Natural killer cell (primary cell): ENCODE measurements around the gene ERF. TPM values are rescaled to one million over a fixed set of nuclear protein-coding genes. Genes with fewer than 3 reads are reported as not detected.

Experiments used
- ATAC-seq, 3 donors: fragments of 150-1000 bp in 2 of 3; fragments of 200-7000 bp in 1 of 3; cut with Tn5 transposase; 1 replicate in 1 of 3; 2 replicates in 2 of 3; pipeline ENCODE4 v1.10.0; 2021; ENCODE audit warnings: mild to moderate bottlenecking in 2 of 3, moderate library complexity in 2 of 3
- DNase-seq, 2 donors: peaks; one replicate each; pipeline versions ENCODE4 v3.0.0 to v3.0.0-alpha.2; 2013 to 2021; ENCODE audit warnings: mixed read lengths in 1 of 2
- H3K27ac ChIP-seq: one replicate; pipeline ENCODE4 v1.5.1; 2013; ENCODE audit warnings: mild to moderate bottlenecking, low read length
- H3K27me3 ChIP-seq: one replicate; pipeline ENCODE4 v1.6.1; 2013; ENCODE audit warnings: low read length; ENCODE audit not compliant: control insufficient read depth, insufficient read depth
- H3K36me3 ChIP-seq: one replicate; pipeline ENCODE4 v1.6.1; 2013; ENCODE audit warnings: low read length; ENCODE audit not compliant: control insufficient read depth, insufficient read depth
- H3K4me1 ChIP-seq: one replicate; pipeline ENCODE4 v1.6.1; 2013; ENCODE audit warnings: low read length; ENCODE audit not compliant: control insufficient read depth, insufficient read depth
- H3K4me3 ChIP-seq: one replicate; pipeline ENCODE4 v1.5.1; 2013; ENCODE audit warnings: low read length
- H3K9me3 ChIP-seq: one replicate; pipeline ENCODE4 v1.6.1; 2013; ENCODE audit warnings: low read length; ENCODE audit not compliant: control insufficient read depth, insufficient read depth
- H3K27ac Mint-ChIP-seq, 2 donors: one replicate each; pipeline ENCODE4 v1.8.0; 2022; ENCODE audit warnings: mild to moderate bottlenecking in 2 of 2, mixed read lengths in 2 of 2, moderate library complexity in 1 of 2
- H3K27me3 Mint-ChIP-seq, 2 donors: one replicate each; pipeline ENCODE4 v1.8.0; 2022; ENCODE audit warnings: low read depth in 2 of 2, mixed read lengths in 2 of 2
- H3K36me3 Mint-ChIP-seq: one replicate; pipeline ENCODE4 v1.8.0; 2022; ENCODE audit warnings: mixed read lengths
- H3K4me1 Mint-ChIP-seq, 2 donors: one replicate each; pipeline ENCODE4 v1.8.0; 2022; ENCODE audit warnings: mixed read lengths in 2 of 2
- H3K4me3 Mint-ChIP-seq: one replicate; pipeline ENCODE4 v1.8.0; 2022; ENCODE audit warnings: mild to moderate bottlenecking, moderate library complexity, mixed read lengths
- H3K9me3 Mint-ChIP-seq, 2 donors: one replicate each; pipeline ENCODE4 v1.8.0; 2022; ENCODE audit warnings: mixed read lengths in 2 of 2
- CTCF ChIP-seq: fragments of 200-600 bp; IDR thresholded peaks from one replicate; pipeline ENCODE4 v1.8.0; 2022; ENCODE audit warnings: antibody characterized with exemption
- WGBS: methylation state at CpG from one replicate; pipeline ENCODE4 v1.1.7; 2013; ENCODE audit warnings: missing lambda C conversion rate; ENCODE audit not compliant: insufficient coverage; 5-methylcytosine and 5-hydroxymethylcytosine counted together
- intact Hi-C: fragments of 100-400 bp; cut with micrococcal nuclease; formaldehyde crosslinking; loops from one replicate; pipeline ENCODE4 v1.14.2; 2022
- total RNA-seq, 4 donors: library from RNA; stranded (reverse); fragments of 120-200 nt in 1 of 4; gene quantifications; one replicate each; pipeline versions ENCODE4 v1.2.3 to v1.2.4, GENCODE V29; 2013 to 2022

Gene ERF
- total RNA-seq, 3 donors from 2014 or later (not counting 1 experiment from before 2014, with no cell fraction given), result 58.3 to 115 (median 75.6) TPM

DNA sequence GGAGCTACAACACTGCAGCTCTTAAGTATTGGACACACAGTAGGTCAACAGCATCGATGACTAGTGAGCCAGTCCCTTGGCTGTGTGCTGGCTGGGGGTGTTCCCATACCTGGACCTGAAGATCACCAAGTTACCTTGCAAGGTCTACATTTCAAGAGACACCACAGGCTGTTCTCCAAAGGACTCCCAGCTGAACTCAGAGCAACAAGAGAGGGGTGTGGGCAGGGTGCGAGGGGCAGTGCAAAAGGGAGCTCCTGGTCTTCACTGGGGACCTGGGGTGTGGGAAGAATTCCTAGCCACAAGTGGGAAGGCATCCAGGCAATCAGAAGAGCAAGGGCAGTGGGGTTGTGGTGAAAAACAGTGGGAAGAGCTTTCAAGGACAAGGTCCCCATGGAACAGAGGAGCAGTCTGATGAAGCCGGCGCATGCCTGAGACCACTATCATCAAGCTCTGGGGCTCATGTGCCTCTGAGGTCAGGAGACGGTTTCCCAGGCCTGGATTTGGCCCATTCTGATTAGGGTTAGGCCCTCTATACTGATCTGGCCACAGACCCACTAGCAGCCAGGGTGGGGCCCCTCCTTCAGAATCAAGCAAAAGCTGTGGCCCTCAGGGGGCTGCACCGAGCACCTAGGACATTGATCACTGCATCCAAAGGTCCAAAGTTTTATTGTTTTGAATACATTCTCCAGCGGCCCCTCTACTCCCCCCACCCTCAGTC is 7.8 kb downstream of the ERF start:
- Histone ChIP-seq H3K4me3 (no peak overlapping the region), H3K36me3 (peaks cover 5% of the 10 kb centered on the region), H3K27me3 (no peaks in the 10 kb centered on the region), H3K9me3 (no peaks in the 10 kb centered on the region), H3K4me1 (peaks cover 34% of the 10 kb centered on the region), H3K27ac (no peak overlapping the region)
- H3K9me3 Mint-ChIP-seq, result no peaks in the 10 kb centered on the region
- peaks cover 28 to 46% of the 10 kb centered on the region in 2 donors for H3K4me1 Mint-ChIP-seq
- no peak for DNase-seq
- intact Hi-C loops, result no loop called here
- ATAC-seq, result no peak
- H3K27ac Mint-ChIP-seq, result peak overlapping the region in 1 of 2 donors; percentile 51
- TF ChIP-seq CTCF, result no peak
- no peaks in the 10 kb centered on the region for H3K27me3 Mint-ChIP-seq
- H3K36me3 Mint-ChIP-seq, result no peaks in the 10 kb centered on the region
- 96% methylated on average over 7 of the region's 7 CpGs for WGBS
- no peak overlapping the region for H3K4me3 Mint-ChIP-seq

- Histone ChIP-seq H3K27ac (no peak overlapping the region), H3K27me3 (no peaks in the 10 kb centered on the region), H3K4me3 (no peak overlapping the region), H3K9me3 (no peaks in the 10 kb centered on the region), H3K4me1 (peaks cover 33% of the 10 kb centered on the region), H3K36me3 (peaks cover 5% of the 10 kb centered on the region)
- no peaks in the 10 kb centered on the region for H3K9me3 Mint-ChIP-seq
- peak overlapping the region; percentile 93 to 98 for H3K27ac Mint-ChIP-seq
- H3K4me1 Mint-ChIP-seq, result peaks cover 29 to 46% of the 10 kb centered on the region in 2 donors
- ATAC-seq (no peak), DNase-seq (peak in 1 of 2 donors; percentile 32)
- no peaks in the 10 kb centered on the region for H3K36me3 Mint-ChIP-seq
- no peak overlapping the region for H3K4me3 Mint-ChIP-seq
- intact Hi-C loops, result no loop called here
- 53% methylated on average over 10 of the region's 10 CpGs for WGBS
- H3K27me3 Mint-ChIP-seq, result no peaks in the 10 kb centered on the region
- no peak for TF ChIP-seq CTCF
Measured at GRCh38 chr19:42246143-42246921, 8.6 kb downstream of the ERF start.

DNA sequence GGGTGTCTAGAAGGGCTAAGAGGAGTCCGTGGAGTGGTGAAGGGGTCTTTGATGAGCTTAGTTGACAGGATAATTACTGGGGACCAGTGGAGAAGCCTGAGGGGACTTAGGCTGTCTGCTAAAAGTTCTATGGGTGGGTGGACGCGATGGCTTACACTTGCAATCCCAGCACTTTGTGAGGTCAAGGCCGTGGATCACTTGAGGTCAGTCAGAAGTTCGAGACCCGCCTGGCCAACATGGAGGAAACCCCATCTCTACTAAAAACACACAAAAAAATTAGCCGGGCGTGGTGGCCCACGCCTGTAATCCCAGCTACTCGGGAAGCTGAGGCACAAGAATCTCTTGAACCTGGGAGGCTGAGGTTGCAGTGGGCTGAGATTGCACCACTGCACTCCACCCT is 9.7 kb downstream of the ERF start:
- WGBS, result 88% methylated on average over 10 of the region's 10 CpGs
- intact Hi-C loops, result no loop called here
- DNase-seq (no peak), ATAC-seq (no peak)
- Mint-ChIP-seq H3K27ac (peak overlapping the region; percentile 93 to 98), H3K9me3 (no peaks in the 10 kb centered on the region), H3K4me3 (peak overlapping the region; percentile 96), H3K27me3 (no peaks in the 10 kb centered on the region), H3K36me3 (no peaks in the 10 kb centered on the region), H3K4me1 (peaks cover 34 to 57% of the 10 kb centered on the region in 2 donors)
- H3K4me3 ChIP-seq, result no peak overlapping the region
- H3K9me3 ChIP-seq, result no peaks in the 10 kb centered on the region
- no peak for TF ChIP-seq CTCF
- peaks cover 36% of the 10 kb centered on the region for H3K4me1 ChIP-seq
- peaks cover 8% of the 10 kb centered on the region for H3K36me3 ChIP-seq
- H3K27me3 ChIP-seq, result no peaks in the 10 kb centered on the region
- H3K27ac ChIP-seq, result peak overlapping the region; percentile 74
